ENCODE results near the gene FGF8.

- TF ChIP-seq CTCF (IDR thresholded peaks at IDR 0.05) (no peak), EZH2 (IDR thresholded peaks at IDR 0.05) (no peak)
Observed at GRCh38 chr10:101763141-101763846, 12.6 kb downstream of the FGF8 start.

Data from neural progenitor cell (in vitro differentiated cells).